GM23338 (cell line): ENCODE measurements around the gene PRDM2. TPM values are rescaled to one million over a fixed set of nuclear protein-coding genes. Genes with fewer than 3 reads are reported as not detected.

Source experiments
- ATAC-seq: fragments of 200-7000 bp; cut with Tn5 transposase; 3 replicates; pipeline ENCODE4 v1.9.1; 2020
- DNase-seq: peaks from one replicate; pipeline ENCODE4 v3.0.0-alpha.2; 2015; ENCODE audit warnings: low spot score
- H2AFZ ChIP-seq: fragments of 200-600 bp; sonication (generic); 2 replicates; pipeline ENCODE4 v1.8.0; 2016; ENCODE audit warnings: antibody characterized with exemption, mild to moderate bottlenecking, moderate library complexity
- H3F3A ChIP-seq: fragments of 200-600 bp; sonication (generic); replicated peaks from 2 replicates; pipeline ENCODE4 v1.8.0; 2017; ENCODE audit warnings: antibody characterized with exemption, mixed run types, low read depth
- H3K27ac ChIP-seq: fragments of 200-600 bp; sonication (generic); 2 replicates; pipeline ENCODE4 v1.6.1; 2016; ENCODE audit warnings: low read depth
- H3K27me3 ChIP-seq: fragments of 200-600 bp; sonication (generic); 2 replicates; pipeline ENCODE4 v1.8.0; 2016; ENCODE audit warnings: mild to moderate bottlenecking, mixed run types, moderate library complexity; ENCODE audit not compliant: insufficient read depth
- H3K36me3 ChIP-seq: fragments of 200-600 bp; sonication (generic); 2 replicates; pipeline ENCODE4 v1.8.0; 2016; ENCODE audit warnings: mild to moderate bottlenecking; ENCODE audit not compliant: insufficient read depth
- H3K4me1 ChIP-seq: fragments of 200-600 bp; sonication (generic); 2 replicates; pipeline ENCODE4 v1.8.0; 2016; ENCODE audit warnings: mild to moderate bottlenecking, moderate library complexity; ENCODE audit not compliant: insufficient read depth
- H3K4me2 ChIP-seq: fragments of 200-600 bp; sonication (generic); 2 replicates; pipeline ENCODE4 v1.7.1; 2017; ENCODE audit warnings: mixed run types
- H3K4me3 ChIP-seq: fragments of 200-600 bp; sonication (generic); 2 replicates; pipeline ENCODE4 v1.6.1; 2016; ENCODE audit warnings: mixed run types
- H3K79me2 ChIP-seq: fragments of 200-600 bp; sonication (generic); replicated peaks from 2 replicates; pipeline ENCODE4 v1.8.0; 2017; ENCODE audit warnings: mild to moderate bottlenecking; ENCODE audit not compliant: insufficient read depth
- H3K9me2 ChIP-seq: fragments of 200-600 bp; sonication (generic); 2 replicates; pipeline ENCODE4 v1.8.0; 2017; ENCODE audit not compliant: insufficient read depth
- H4K20me1 ChIP-seq: fragments of 200-600 bp; sonication (generic); replicated peaks from 2 replicates; pipeline ENCODE4 v1.8.0; 2017; ENCODE audit warnings: mild to moderate bottlenecking; ENCODE audit not compliant: insufficient read depth
- H3K27ac Mint-ChIP-seq: 2 replicates; pipeline ENCODE4 v1.8.0; 2020; ENCODE audit warnings: inconsistent platforms, mild to moderate bottlenecking, moderate library complexity, mixed read lengths
- H3K27me3 Mint-ChIP-seq: 3 replicates; pipeline ENCODE4 v1.8.0; 2022; ENCODE audit warnings: low read depth, mild to moderate bottlenecking, moderate library complexity, mixed read lengths, inconsistent platforms; ENCODE audit not compliant: insufficient read depth, poor library complexity
- H3K36me3 Mint-ChIP-seq: 3 replicates; pipeline ENCODE4 v1.8.0; 2021; ENCODE audit warnings: low read depth, mild to moderate bottlenecking, inconsistent platforms, moderate library complexity, mixed read lengths
- H3K4me1 Mint-ChIP-seq: 3 replicates; pipeline ENCODE4 v1.8.0; 2020; ENCODE audit warnings: mild to moderate bottlenecking, inconsistent platforms, mixed read lengths
- H3K4me3 Mint-ChIP-seq: 3 replicates; pipeline ENCODE4 v1.8.0; 2021; ENCODE audit warnings: moderate library complexity, mild to moderate bottlenecking, inconsistent platforms, mixed read lengths
- H3K9me3 Mint-ChIP-seq: 3 replicates; pipeline ENCODE4 v1.8.0; 2020; ENCODE audit warnings: moderate library complexity, mild to moderate bottlenecking, inconsistent platforms, mixed read lengths
- EZH2 ChIP-seq: fragments of 200-600 bp; sonication (generic); IDR thresholded peaks from one replicate; pipeline ENCODE4 v1.8.0; 2017; ENCODE audit warnings: antibody characterized with exemption, mild to moderate bottlenecking, low read depth; ENCODE audit not compliant: unreplicated experiment
- JUNB ChIP-seq: IDR thresholded peaks from one replicate; pipeline ENCODE4 v1.6.1; 2016; ENCODE audit warnings: antibody characterized with exemption; ENCODE audit not compliant: unreplicated experiment
- NANOG ChIP-seq: IDR thresholded peaks from 2 replicates; pipeline ENCODE4 v1.6.1; 2016; ENCODE audit warnings: antibody characterized with exemption, borderline replicate concordance
- POLR2AphosphoS5 ChIP-seq: IDR thresholded peaks from 2 replicates; pipeline ENCODE4 v1.6.1; 2016; ENCODE audit warnings: antibody characterized with exemption, low read depth
- ZNF114 ChIP-seq: fragments of 250-450 bp; sonication (Bioruptor Pico); IDR thresholded peaks from 2 replicates; pipeline ENCODE4 v1.5.0; 2020; ENCODE audit warnings: mild to moderate bottlenecking, moderate library complexity
- ZNF331 ChIP-seq: fragments of 250-450 bp; sonication (Bioruptor Pico); IDR thresholded peaks from 2 replicates; pipeline ENCODE4 v1.5.0; 2020; ENCODE audit warnings: low read depth, mild to moderate bottlenecking, moderate library complexity
- polyA plus RNA-seq: library from polyadenylated mRNA; unstranded; fragments of >200 nt; fragmentation: Nextera tagmentation; extraction: Ambion mirVana; gene quantifications from 2 replicates; pipeline ENCODE4 v1.2.1, GENCODE V29; 2016
- total RNA-seq: library from RNA; depleted of rRNA; stranded (reverse); fragments of >200 nt; shearing (Covaris generic); gene quantifications from 2 replicates; pipeline ENCODE4 v1.2.3, GENCODE V29; 2014
- TF ChIP-seq, protein P1 (sequence below): fragments of 250-450 bp; sonication (Bioruptor Pico); IDR thresholded peaks from 2 replicates; pipeline ENCODE4 v1.5.0; 2020; ENCODE audit warnings: mild to moderate bottlenecking, moderate library complexity
- TF ChIP-seq, protein P2 (sequence below), 2 experiments: fragments of 200-600 bp in 1 of 2; sonication (generic) in 1 of 2; conservative IDR thresholded peaks; 2 replicates each; pipeline versions ENCODE4 v1.5.1 to v1.6.1; 2016 to 2017; ENCODE audit warnings: antibody characterized with exemption in 2 of 2, low read depth in 2 of 2, mild to moderate bottlenecking in 2 of 2, moderate library complexity in 1 of 2
- TF ChIP-seq, protein P3 (sequence below): IDR thresholded peaks from 2 replicates; pipeline ENCODE4 v1.6.1; 2016; ENCODE audit warnings: antibody characterized with exemption

PRDM2 gene
- total and polyA plus RNA-seq, 2 experiments from 2014 or later = 11.6 to 28.3 TPM

DNA sequence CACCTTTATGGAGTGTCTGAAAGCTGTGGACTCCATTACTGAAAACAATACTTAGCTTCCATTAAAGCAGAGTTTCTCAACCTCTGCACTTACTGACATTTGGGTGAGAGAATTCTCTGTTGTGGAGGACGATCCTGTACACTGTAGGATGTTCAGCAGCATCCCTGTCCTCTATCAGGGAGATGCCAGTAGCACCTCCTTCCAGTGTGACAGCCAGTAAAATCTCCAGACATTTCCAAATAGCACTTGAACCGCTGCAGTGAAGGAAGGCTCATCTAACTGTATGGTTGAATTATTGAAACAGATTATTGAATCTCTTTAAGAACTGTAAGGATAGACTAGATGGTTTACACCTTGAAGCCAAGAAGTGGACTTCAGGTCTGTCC, 3.1 kb downstream of the PRDM2 start (continued):
- TF ChIP-seq, protein P1, sequence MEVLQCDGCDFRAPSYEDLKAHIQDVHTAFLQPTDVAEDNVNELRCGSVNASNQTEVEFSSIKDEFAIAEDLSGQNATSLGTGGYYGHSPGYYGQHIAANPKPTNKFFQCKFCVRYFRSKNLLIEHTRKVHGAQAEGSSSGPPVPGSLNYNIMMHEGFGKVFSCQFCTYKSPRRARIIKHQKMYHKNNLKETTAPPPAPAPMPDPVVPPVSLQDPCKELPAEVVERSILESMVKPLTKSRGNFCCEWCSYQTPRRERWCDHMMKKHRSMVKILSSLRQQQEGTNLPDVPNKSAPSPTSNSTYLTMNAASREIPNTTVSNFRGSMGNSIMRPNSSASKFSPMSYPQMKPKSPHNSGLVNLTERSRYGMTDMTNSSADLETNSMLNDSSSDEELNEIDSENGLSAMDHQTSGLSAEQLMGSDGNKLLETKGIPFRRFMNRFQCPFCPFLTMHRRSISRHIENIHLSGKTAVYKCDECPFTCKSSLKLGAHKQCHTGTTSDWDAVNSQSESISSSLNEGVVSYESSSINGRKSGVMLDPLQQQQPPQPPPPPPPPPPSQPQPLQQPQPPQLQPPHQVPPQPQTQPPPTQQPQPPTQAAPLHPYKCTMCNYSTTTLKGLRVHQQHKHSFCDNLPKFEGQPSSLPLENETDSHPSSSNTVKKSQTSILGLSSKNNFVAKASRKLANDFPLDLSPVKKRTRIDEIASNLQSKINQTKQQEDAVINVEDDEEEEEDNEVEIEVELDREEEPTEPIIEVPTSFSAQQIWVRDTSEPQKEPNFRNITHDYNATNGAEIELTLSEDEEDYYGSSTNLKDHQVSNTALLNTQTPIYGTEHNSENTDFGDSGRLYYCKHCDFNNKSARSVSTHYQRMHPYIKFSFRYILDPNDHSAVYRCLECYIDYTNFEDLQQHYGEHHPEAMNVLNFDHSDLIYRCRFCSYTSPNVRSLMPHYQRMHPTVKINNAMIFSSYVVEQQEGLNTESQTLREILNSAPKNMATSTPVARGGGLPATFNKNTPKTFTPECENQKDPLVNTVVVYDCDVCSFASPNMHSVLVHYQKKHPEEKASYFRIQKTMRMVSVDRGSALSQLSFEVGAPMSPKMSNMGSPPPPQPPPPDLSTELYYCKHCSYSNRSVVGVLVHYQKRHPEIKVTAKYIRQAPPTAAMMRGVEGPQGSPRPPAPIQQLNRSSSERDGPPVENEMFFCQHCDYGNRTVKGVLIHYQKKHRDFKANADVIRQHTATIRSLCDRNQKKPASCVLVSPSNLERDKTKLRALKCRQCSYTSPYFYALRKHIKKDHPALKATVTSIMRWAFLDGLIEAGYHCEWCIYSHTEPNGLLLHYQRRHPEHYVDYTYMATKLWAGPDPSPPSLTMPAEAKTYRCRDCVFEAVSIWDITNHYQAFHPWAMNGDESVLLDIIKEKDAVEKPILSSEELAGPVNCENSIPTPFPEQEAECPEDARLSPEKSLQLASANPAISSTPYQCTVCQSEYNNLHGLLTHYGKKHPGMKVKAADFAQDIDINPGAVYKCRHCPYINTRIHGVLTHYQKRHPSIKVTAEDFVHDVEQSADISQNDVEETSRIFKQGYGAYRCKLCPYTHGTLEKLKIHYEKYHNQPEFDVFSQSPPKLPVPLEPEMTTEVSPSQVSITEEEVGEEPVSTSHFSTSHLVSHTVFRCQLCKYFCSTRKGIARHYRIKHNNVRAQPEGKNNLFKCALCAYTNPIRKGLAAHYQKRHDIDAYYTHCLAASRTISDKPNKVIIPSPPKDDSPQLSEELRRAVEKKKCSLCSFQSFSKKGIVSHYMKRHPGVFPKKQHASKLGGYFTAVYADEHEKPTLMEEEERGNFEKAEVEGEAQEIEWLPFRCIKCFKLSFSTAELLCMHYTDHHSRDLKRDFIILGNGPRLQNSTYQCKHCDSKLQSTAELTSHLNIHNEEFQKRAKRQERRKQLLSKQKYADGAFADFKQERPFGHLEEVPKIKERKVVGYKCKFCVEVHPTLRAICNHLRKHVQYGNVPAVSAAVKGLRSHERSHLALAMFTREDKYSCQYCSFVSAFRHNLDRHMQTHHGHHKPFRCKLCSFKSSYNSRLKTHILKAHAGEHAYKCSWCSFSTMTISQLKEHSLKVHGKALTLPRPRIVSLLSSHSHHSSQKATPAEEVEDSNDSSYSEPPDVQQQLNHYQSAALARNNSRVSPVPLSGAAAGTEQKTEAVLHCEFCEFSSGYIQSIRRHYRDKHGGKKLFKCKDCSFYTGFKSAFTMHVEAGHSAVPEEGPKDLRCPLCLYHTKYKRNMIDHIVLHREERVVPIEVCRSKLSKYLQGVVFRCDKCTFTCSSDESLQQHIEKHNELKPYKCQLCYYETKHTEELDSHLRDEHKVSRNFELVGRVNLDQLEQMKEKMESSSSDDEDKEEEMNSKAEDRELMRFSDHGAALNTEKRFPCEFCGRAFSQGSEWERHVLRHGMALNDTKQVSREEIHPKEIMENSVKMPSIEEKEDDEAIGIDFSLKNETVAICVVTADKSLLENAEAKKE (CRISPR knock-in tag) = no peak

DNA sequence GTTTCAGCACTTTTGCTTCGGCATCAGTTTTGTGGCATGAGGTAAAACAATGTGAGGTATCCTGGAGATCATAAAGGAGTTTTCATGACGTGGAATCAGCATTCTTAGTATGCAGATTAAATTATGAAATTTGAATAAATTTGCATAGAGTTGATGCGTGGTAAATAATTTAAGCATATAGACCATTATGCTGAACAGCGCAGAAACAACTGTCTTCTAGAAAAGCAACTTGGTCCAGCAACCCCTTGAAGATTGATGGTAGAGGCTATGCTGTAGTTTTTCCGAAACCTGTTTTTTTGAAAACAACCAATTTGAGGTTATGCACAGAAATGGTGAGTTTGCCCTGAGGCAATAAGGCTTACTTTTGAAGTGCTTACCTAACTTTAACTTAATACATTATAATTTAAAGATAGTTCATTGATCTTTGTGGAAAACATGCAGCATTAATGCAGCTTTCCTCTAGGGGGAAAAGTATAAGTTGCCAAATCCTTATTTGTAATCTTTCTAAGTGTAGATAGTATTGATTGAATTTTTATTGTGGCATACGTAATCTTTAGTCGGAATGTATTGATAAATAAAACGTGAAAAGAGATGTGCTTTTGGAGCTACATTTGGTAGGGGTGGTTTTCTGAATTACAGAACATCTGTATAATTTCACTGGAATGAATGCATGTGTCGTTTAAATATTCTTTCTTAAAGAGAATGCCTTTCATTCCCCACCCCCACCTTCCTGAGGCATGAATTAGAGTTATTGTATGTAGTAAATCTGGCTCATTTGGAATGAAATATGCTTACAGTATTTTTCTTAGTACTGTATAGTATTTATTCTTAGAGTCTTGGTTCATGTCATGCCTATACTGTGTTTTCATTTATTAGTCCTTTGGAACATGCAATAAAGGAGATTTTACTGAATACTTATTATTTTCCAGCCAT, 3.8 kb downstream of the PRDM2 start:
- Mint-ChIP-seq H3K36me3 (peaks cover 9% of the 10 kb centered on the region), H3K4me3 (no peak overlapping the region), H3K4me1 (peaks cover 18% of the 10 kb centered on the region; the same call in 2 of the 3 replicates), H3K27ac (no peak overlapping the region), H3K27me3 (peaks cover 14% of the 10 kb centered on the region), H3K9me3 (peaks cover 10% of the 10 kb centered on the region)
- peaks cover 25% of the 10 kb centered on the region for H3K27me3 ChIP-seq
- no peak overlapping the region for H3K4me2 ChIP-seq
- no peaks in the 10 kb centered on the region for H3K36me3 ChIP-seq
- H3F3A ChIP-seq = no peaks in the 10 kb centered on the region
- peaks cover 32% of the 10 kb centered on the region for H4K20me1 ChIP-seq
- ATAC-seq = no peak
- H3K4me1 ChIP-seq = no peaks in the 10 kb centered on the region; the same call in 1 of the 2 replicates
- no peak overlapping the region for H3K4me3 ChIP-seq
- H3K27ac ChIP-seq = no peak overlapping the region
- TF ChIP-seq, protein P2, sequence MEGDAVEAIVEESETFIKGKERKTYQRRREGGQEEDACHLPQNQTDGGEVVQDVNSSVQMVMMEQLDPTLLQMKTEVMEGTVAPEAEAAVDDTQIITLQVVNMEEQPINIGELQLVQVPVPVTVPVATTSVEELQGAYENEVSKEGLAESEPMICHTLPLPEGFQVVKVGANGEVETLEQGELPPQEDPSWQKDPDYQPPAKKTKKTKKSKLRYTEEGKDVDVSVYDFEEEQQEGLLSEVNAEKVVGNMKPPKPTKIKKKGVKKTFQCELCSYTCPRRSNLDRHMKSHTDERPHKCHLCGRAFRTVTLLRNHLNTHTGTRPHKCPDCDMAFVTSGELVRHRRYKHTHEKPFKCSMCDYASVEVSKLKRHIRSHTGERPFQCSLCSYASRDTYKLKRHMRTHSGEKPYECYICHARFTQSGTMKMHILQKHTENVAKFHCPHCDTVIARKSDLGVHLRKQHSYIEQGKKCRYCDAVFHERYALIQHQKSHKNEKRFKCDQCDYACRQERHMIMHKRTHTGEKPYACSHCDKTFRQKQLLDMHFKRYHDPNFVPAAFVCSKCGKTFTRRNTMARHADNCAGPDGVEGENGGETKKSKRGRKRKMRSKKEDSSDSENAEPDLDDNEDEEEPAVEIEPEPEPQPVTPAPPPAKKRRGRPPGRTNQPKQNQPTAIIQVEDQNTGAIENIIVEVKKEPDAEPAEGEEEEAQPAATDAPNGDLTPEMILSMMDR (conservative IDR thresholded peaks at IDR 0.05; ENCODE audit: low read depth in 2 of 2) = no peak
- TF ChIP-seq ZNF331 = no peak
- TF ChIP-seq POLR2AphosphoS5 = no peak
- TF ChIP-seq JUNB = no peak
- TF ChIP-seq NANOG = no peak
- TF ChIP-seq EZH2 = no peak
- TF ChIP-seq ZNF114 = no peak
- TF ChIP-seq, protein P3, sequence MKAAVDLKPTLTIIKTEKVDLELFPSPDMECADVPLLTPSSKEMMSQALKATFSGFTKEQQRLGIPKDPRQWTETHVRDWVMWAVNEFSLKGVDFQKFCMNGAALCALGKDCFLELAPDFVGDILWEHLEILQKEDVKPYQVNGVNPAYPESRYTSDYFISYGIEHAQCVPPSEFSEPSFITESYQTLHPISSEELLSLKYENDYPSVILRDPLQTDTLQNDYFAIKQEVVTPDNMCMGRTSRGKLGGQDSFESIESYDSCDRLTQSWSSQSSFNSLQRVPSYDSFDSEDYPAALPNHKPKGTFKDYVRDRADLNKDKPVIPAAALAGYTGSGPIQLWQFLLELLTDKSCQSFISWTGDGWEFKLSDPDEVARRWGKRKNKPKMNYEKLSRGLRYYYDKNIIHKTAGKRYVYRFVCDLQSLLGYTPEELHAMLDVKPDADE = no peak
- no peaks in the 10 kb centered on the region for H3K9me2 ChIP-seq
- DNase-seq = no peak
- no peak overlapping the region for H2AFZ ChIP-seq
- peaks cover 75% of the 10 kb centered on the region for H3K79me2 ChIP-seq
